NOMO-1 treated with dmso at 0.1 percent for 144 hours (cell line): ENCODE measurements around the gene RRBP1.

Experiments used
- DNase-seq: peaks from one replicate; lab custom pipeline; 2025; ENCODE audit not compliant: unreplicated experiment; lab: John Stamatoyannopoulos, UW

RRBP1 gene

DNA sequence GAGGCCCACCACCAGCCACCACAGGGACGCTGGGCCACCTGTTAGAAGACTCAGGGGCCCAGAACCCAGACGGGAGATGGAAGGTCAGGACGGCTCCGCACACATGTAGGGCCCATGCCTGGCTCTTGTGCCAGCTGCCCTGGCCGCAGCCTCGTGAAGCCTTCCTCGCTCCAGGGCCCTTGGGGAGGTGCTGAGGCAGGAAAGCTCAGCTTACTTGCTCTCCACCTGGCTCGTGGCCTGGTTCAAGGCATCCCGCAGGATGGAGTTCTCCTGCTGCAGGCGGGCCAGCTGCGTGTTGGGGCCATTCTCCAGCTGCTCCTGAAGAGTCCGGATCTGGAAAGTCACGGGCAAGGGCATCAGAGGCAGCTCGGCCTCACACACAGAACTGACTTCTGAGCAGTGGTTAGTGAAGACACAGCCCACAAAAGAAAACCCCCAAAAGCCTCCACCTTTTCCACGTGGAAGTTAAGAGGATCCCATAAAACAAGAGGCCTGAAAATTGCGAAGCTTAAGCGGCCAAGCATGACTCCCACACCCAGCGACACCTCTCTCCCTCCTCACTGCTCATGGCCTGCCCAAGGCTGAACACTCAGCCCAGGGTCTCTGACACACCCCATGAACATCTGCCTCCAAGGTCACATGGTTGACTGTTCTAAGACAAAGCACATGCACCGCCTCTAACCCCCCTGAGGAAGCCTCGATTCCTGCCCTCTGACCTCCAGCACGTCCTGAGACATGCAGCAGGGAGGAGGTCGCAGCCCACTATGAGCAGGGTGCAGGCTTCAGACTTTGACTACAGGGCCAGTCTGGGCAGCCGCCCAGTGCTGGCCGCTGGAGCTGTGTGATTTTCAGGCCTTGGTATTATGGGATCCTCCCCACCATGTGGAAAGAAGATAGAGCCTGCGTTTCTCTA lies 46.5 kb downstream of the RRBP1 start:
- DNase-seq: no peak

DNA sequence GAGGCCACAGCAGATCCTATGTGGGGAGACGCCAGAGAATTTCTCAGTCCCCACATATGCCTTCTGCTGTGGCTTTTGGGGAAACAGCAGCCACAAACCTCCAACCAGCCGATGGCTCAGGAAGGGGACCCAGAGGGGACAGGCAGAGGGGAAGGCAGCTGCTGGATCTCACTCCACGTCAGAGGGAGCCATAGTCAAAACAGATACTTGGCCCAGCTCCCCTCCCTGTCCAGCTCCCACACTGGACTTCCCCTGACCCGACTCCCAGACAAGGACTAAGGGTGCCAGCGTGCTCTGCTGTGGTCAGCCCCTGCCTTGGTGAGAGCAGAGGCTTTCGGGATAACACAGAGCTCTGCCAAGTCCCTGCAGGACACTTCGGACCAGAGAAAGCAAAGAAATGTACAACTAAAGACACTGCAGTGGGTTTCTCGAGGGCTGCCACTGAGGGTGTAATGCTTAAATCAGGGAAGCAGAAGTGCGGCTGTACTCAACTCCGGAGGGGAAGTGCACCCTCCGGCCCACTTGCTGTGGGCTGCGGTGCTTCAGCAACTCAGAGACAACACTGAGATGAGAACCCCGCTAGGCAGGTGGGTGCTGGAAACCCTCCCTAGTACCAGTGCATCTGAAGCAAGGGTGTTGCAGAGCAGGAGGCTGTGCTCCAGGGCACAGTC lies 47.2 kb downstream of the RRBP1 start:
- DNase-seq: no peak

DNA sequence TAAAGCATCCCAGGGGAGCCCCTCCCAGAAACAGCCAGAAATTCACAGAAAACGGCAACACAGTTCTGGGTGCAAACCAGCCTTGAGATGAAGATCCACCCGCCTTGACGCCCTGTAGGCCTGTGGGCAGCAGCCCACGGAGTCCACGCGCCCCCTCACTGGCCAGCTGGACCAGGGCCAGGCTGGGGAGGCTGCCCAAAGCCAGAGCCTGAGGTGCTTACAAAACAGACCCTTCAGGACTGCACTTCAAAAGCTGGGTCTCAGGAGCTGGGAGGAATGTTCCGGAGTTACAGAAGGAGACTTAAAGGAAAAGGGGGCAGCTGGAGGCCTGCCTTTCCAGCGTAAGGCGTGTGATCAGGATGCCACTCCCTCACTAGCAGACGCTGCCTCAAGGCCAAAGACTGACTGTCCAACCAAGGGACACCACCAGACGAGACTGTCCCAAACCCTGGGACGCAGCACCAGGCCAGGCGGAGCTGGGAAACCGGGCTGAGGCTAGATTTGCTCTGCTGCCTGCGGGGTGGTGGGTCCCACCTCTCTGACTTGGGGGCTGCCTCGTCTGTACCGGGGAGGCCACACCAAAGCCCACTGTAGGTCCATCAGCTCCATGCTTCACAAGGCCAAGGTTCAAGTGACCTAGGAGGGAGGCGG lies 48.1 kb downstream of the RRBP1 start:
- no peak for DNase-seq

DNA sequence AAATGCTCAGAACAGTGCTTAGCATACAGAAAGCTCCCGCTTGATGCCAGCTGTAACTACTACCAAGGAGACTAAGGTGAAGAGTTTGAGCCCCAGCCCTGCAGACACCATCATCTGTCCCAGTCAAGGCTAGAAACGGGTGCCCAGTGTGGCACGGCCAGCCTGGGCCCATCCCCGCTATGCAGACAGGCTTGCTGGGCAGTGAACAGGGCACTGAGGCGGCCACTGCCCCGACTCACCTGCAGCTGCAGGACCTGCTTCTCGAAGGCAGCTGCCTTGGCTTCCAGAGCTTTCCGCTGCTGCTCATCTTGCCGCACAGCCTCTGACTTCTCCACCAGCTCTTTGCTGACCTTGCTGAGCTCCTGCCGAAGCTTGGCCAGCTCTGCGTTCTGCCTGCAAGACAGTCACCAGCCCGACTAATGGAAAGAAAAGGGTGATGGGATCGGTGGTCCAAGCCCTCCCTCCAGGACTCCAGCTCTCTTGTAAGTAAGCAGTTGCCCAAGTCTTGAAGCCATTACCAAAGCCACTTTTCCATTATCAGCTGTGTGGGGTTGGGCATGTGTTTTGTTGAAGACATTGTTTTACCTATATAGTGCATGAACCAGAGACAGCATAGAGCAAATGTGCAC lies 48.7 kb downstream of the RRBP1 start:
- no peak for DNase-seq

DNA sequence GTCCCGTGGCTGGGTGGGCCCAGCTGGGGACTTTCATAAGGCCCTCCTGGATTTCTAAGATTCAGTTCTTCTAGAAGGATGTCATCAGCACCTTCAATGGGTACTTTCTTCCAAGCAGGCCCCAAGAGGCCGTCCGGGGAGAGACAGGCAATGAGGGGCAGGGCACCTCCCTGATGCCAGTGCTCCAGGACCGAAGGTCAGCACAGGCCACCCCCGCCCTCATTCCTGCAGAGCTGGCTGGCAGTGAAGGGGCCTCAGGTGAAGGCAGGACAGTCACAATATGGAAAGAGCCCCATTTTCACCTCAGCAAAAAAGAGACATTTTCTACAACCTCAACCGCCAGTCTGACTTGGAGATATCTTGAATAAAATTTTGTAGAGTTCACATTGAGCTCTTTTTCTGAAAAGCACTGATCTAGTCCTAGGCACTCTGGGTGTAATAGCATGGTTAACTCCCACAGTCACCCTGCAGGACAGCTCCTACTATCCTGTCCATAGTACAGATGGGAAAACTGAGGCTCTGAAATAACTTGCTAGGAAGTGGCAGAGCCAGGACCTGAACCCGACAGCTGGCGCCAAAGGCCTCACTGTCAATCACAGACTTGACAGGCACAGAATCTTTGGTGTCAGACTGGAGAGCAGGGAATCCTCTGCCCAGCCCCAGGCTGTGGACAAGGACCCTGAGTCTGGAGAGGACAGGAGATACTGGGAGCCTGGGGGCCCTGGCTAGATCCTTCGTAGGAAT lies 50.3 kb downstream of the RRBP1 start:
- DNase-seq: no peak

DNA sequence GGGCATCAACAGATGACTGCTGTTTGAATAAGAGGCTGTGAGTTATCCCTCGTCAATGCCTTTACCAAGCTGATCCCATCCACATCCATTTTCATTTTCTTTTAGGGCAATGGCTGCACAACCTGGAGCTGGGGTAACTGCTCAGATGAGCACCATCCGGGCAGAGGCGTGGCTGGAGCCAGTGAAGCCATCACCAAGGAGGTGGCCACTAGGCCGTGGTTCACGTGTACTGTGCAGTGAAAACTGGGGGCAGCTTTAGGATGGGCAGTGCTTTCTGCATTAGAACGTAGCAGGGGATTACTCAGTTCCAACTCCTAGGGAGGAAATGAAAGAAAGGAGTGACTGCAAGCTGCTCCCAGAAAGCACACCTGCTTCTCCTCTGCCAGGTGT lies 51.2 kb downstream of the RRBP1 start:
- no peak for DNase-seq

DNA sequence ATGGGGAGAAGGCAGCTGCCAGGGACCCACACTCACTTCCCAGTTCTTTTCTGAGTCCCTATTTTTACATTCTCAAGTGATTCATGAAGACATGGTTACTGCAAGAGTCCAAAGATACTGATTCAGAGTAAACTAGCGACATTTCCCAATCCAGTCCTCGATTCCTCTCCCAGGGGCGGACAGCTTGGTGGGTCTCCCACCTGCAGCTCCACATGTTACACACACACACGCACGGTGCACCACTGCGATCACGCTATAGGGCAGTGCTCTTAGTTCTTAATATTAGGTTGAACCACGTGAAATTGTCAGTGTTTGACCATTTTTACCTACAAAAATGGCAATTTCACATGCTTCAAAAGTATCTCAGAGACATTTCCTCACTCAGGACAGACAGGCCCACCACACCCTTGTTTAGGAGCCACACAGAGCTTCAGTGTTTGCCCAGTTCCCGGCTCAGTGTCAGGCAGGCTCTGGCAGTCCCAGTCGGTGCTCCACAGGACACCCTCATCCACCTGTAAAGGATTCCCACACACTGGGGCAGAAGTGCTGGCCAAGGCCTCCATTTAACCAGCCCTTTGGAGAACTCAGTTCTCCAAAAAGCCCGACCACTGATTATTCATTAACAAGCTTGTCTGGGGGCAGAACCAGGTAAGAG lies 51.8 kb downstream of the RRBP1 start:
- DNase-seq: no peak

DNA sequence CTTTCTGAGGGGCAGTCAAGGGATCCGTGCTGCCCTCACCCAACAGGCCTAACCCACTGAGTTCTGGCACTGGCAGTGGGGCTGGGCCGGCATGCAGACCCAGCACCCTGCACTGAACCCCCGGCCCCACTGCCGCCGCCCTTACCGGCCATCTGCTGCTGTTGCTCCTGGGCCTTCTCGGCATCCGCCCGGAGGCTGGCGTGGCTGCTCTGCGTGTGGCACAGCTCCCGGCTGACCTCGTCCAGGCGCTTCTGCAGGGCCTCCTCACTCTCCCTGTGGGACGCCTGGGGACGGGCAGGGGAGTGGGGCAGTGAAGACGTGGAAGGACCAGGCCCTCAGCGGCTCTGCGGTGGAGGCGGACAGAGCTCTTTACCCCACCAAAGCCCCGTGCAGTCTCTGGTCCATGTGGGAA lies 52.4 kb downstream of the RRBP1 start:
- no peak for DNase-seq

DNA sequence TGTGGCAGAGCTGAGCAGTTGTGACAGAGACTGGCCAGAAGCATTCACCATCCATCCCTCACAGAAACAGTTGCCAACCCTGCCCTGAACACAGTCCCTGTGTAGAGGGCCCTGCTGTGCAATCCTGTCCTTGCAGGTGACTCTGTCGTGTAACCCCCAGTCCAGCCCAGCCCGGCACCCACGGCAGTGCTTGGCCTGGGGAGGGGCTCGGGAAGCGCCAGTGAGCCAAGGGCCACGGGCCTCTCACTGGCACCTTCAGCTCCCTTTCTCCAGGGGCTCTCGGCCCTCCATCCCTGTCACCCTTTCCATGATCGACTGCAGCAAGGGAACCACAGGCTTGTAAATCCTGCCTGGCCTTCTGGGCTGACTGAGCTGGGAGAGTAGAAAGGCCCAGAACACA lies 53.0 kb downstream of the RRBP1 start:
- DNase-seq: no peak

DNA sequence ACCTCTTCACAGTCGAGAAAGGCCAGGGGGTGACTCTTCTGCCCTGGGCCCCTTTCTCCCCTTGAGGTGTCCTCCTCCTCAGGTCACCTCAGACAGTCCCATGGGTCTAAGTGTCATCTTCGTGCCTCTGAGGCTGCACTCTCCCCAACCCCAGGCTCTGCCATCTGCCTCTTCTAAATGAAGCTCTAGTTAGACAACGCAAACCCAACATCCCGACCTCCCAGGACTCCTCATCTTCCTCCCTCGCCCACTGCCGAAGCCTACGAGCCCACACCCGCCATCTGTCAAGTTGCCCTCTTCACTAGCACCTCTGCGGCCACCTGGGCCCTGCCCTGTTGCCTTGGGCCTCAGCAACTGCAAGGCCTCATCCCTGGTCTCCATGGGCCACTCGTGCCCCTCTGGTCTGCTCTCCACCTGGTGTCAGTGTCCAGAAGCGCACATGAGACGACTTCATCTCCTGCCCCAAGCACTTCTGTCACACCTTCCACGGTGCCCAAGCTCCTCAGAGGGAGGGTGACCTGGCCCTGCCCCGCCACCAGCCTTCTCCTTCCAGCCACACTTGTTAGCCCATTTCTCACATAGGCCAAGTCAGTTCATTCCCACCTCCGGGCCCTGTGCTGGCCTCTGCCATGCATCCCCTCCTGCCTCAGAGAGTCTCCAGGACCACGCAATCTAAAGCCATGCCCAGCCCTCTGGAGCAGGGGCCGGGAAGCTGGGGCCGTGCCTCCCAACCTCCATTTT lies 53.8 kb downstream of the RRBP1 start:
- DNase-seq: no peak

DNA sequence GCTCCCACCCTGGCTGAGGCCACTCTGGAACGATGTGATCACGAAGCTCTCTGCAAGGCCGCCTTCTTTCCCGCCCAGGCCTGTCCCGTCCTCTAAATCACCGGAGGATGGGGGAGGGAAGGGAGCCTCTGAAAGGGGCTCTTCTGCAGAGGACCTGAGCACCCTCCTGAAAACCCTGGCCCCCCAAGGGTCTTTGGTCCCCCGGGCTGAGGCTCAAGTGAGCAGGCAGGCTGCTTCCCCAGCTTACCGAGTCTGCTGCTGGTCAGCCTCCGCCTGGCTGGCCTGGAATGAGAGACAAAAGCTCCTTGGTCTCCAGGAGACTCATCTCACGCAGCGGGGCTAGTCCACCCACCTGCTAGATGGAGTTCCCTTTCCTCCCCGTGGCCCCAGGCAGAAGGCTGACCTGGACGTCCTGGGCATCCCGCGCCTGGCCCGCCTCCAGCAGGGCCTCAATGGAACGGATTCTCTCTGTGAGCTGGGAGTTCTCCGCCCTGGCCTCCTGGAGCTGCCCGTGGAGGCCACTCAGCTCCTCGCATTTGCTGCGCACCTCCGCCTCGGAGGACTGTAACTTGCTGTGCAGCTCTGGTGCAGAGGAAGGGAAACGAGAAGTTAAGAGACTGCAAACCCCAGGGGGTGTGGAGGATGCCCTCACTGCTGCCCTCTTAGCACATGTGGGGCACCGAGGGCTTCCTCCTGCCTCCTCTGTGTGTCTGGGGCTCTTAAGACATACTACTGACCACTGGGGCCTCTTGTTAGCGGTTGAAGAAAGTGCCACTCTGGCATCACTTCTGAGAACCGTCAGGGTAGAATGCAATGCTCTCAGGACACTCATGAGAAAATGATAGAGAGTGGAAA lies 54.7 kb downstream of the RRBP1 start:
- DNase-seq: no peak

DNA sequence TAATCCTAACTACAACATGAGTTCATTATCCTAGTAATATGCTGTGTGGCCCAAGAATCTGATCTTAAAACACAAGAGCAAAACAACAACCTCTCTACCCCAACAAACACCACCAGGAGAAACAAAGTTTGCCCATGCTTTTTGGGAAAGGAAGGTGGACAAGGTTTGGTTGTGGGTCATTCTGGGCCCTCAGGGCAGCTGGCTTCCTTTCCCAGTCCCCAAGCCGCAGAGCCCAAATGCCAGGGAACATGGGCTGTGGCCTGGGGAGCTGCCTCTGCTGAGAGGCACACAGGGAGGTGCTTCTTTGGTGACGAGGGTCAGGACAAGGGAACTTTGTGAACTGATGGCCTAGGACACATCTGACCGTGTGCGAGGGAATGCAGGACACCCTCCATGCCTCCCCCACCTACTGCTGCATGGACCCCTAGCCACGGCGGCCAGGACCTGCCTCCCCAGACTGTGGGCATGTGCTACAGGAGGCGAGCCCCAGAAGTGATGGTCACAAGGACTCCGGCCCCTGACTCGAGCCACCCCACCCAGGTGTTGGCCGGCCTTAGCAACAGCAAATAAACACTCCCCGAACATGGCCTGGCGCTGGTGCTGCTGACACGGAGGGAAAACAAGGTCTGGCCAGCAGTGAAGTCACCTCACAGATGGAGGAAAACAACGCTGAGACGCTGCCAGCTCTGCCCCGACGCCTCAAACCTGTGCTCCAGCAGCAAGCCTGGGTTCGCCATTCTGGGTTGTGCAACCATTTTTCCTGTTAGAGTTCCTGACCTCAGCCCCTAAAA lies 55.6 kb downstream of the RRBP1 start:
- DNase-seq: no peak

DNA sequence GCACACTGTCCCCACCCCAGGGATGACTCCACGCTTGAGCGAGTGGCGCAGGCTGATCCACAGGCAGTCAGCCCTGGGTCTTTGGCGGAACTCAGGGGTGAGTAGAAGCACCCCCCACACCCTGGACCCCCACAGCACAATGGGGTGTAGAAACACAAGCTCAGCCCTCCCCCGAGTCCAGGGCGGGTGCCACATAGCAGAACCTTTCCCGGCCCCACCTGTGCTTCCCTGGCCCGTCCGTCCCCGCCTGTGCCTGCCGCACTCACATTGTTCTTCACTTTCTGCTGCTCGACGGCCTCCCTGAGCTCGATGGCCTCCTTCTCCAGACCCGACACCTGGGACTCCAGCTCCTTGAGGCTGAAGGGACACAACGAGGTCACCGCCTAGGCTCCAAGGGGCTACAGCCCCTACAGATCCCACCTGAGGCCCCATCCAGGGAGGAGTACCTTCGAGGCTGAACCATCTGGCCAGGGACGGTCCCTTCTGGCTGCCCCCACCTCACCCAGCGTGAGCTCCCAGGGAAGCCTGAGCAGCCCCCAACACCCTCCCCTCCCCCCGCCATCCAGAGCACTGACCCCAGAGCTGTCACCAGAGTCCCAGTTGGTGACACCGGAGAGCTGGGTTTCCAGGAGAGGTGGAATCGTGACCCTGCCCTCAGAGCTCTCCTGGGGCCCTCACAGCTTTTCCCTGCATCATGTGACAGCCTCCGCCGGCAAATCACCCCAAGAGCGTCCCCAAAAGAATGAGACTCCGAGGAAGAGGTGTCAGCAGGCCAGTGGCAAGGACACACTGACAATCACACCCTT lies 56.6 kb downstream of the RRBP1 start:
- DNase-seq: no peak

DNA sequence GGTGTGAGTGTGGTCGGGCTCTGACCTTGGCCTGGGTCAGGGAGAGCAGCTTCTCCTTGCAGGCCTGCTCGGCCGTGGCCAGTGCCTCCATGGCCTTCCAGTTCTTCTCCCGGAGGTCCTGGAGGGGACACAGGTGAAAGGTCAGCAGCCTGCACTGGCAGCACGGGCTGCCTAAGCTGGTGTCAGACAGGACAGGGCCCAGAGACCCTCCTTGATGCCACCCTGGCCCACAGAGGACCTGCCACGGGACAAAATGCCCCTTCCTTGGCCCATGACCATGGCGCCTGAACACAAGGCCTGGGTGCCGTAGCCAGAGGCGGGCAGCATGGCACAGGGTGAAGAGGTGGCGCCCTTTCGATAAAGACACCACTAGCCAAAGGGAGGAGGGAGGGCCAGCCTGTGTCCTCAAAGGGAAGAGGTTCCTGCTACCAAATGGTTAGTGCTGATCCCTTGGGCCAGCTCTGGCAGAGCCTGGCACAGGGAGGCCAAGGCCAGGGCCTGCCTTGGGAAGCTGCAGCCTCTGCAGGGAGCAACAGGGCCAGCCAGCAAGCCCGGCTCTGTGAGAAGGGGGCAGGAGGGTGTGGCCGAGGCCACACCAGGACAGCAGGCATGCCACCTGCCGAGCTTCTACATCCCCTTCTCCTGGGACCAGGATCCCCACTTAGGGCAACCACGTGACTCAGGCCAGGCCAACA lies 57.3 kb downstream of the RRBP1 start:
- DNase-seq: no peak

DNA sequence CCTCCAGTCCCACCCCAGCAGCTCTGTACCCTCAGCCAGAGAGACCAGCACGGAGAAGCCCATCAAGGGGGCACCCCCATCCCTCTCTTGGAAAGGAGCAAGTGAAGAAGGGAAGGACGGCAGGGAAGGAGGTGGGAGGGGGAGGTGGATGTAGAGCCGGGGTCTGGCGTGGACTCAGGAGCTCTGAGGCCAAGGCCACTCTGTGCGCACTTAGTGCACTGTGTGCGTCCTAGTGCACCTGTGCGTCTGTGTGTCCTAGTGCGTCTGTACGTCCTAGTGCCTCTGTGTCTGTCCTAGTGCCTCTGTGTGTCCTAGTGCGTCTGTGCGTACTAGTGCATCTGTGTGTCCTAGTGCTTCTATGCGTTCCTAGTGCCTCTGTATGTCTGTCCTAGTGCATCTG lies 58.0 kb downstream of the RRBP1 start:
- no peak for DNase-seq

DNA sequence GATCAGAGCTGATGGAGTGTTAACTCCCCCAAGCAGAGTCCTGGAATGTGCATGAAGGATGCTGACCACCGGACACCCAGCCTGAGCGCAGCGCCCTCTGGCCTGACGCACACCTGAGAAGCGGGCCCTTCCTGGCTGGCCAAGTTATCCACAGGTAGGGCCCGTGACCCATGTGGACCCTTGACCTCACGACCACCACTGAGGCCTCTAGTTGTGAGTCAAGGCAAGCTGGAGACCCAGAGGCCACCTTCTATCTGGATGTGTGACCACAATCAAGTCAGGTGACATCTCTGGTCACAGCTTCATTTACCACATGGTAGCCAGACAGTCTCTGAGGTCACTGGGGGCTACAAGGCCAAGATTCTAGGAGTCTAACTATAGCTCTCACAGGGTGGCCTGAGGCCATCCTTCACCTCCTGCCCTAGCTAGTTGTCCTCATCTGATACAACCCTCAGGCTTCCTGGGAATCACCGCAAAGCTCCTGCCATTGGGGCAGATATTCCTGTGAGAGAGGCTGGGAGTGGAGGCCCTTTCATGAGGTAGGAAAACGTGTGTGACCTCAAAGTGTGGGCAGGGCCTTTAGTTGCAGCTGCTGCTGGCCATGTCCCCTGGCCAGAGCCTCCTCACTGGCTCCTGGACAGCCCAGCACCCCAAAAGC lies 59.1 kb downstream of the RRBP1 start:
- no peak for DNase-seq
